Measurements from ENCODE around the gene FARP1. TPM values are rescaled to one million over a fixed set of nuclear protein-coding genes. Genes with fewer than 3 reads are reported as not detected.

The FARP1 gene
- total and polyA plus RNA-seq, 10 of the 15 experiments (the other 5 are each of a cell fraction or from before 2014, with no cell fraction given): 0.17 to 6.9 (median 0.68) TPM

- Histone ChIP-seq H3K79me2 (ENCODE audit: control insufficient read depth, insufficient read depth, low read length) (no peaks in the 10 kb centered on the region), H3K4me1 (ENCODE audit: control insufficient read depth, insufficient read depth, low read length) (no peaks in the 10 kb centered on the region), H3K9me3 (replicated peaks; ENCODE audit: control insufficient read depth, insufficient read depth, low read length) (no peaks in the 10 kb centered on the region), H3K27me3 (replicated peaks in 1 of 2; ENCODE audit: control insufficient read depth in 2 of 2, insufficient read depth in 2 of 2, low read length in 1 of 2) (no peaks in the 10 kb centered on the region), H4K20me1 (ENCODE audit: control insufficient read depth, insufficient read depth) (no peaks in the 10 kb centered on the region), H2AFZ (ENCODE audit: control insufficient read depth, low read depth, low read length) (no peak overlapping the region), H3K4me2 (ENCODE audit: control insufficient read depth, insufficient read depth) (no peak overlapping the region), H3K4me3 (no peak overlapping the region), H3K36me3 (ENCODE audit: control insufficient read depth in 2 of 2, insufficient read depth in 2 of 2, low read length in 1 of 2) (no peaks in the 10 kb centered on the region), H3K9ac (ENCODE audit: control insufficient read depth, insufficient read depth, low read length) (no peak overlapping the region), H3K27ac (ENCODE audit: control insufficient read depth, insufficient read depth) (no peak overlapping the region)
- POLR2A ChIA-PET: no interaction called here
- CTCF ChIA-PET: no interaction called here
- intact Hi-C loops (cut with micrococcal nuclease; ENCODE audit: unreplicated experiment) (no loop called here), in situ Hi-C loops (cut with MboI) (no loop called here)
- no TSS peak for BruUV-seq (replicated peaks)
- TF ChIP-seq MTA2 (IDR thresholded peaks at IDR 0.05; ENCODE audit: low read depth) (no peak), STAT3 (IDR thresholded peaks at IDR 0.05; ENCODE audit: low read depth, low read length) (no peak), POLR2AphosphoS5 (IDR thresholded peaks at IDR 0.05; ENCODE audit: low read length) (no peak)
- 11% methylated on average over 4 of the region's 4 CpGs for WGBS (ENCODE audit: insufficient coverage, insufficient replicate concordance, low lambda C conversion rate, missing lambda C conversion rate)
- RAD21 ChIA-PET (ENCODE audit: unreplicated experiment): no interaction called here
- no peak for FAIRE-seq
- SMC1A ChIA-PET (ENCODE audit: uncharacterized antibody, unreplicated experiment): interaction anchor here (1.1 kb wide), 1 partner anchor 28 kb away, joined by 4 read pairs; no protein-coding TSS in a partner anchor
- no peak for DNase-seq (ENCODE audit: low read depth, low spot score)
- no peak for ATAC-seq
Observed at GRCh38 chr13:98305670-98306069, 162.8 kb downstream of the FARP1 start.

GRCh38 chr13:98307463-98308085 lies 164.7 kb downstream of the FARP1 start:
- 75% methylated on average over 14 of the region's 16 CpGs for WGBS (ENCODE audit: insufficient coverage, insufficient replicate concordance, low lambda C conversion rate, missing lambda C conversion rate)
- CTCF ChIA-PET: no interaction called here
- SMC1A ChIA-PET (ENCODE audit: uncharacterized antibody, unreplicated experiment): no interaction called here
- no peak for DNase-seq (ENCODE audit: low read depth, low spot score)
- intact Hi-C loops (cut with micrococcal nuclease; ENCODE audit: unreplicated experiment): no loop called here
- Histone ChIP-seq H2AFZ (ENCODE audit: control insufficient read depth, low read depth, low read length) (no peak overlapping the region), H3K27ac (ENCODE audit: control insufficient read depth, insufficient read depth) (no peak overlapping the region), H3K4me1 (ENCODE audit: control insufficient read depth, insufficient read depth, low read length) (no peaks in the 10 kb centered on the region), H3K36me3 (ENCODE audit: control insufficient read depth in 2 of 2, insufficient read depth in 2 of 2, low read length in 1 of 2) (no peaks in the 10 kb centered on the region), H3K4me2 (ENCODE audit: control insufficient read depth, insufficient read depth) (no peak overlapping the region), H3K27me3 (replicated peaks in 1 of 2; ENCODE audit: control insufficient read depth in 2 of 2, insufficient read depth in 2 of 2, low read length in 1 of 2) (no peaks in the 10 kb centered on the region), H3K9me3 (replicated peaks; ENCODE audit: control insufficient read depth, insufficient read depth, low read length) (no peaks in the 10 kb centered on the region), H4K20me1 (ENCODE audit: control insufficient read depth, insufficient read depth) (no peaks in the 10 kb centered on the region), H3K9ac (ENCODE audit: control insufficient read depth, insufficient read depth, low read length) (no peak overlapping the region), H3K4me3 (no peak overlapping the region), H3K79me2 (ENCODE audit: control insufficient read depth, insufficient read depth, low read length) (no peaks in the 10 kb centered on the region)
- BruUV-seq (replicated peaks): no TSS peak
- RAD21 ChIA-PET (ENCODE audit: unreplicated experiment): no interaction called here
- no peak for ATAC-seq
- POLR2A ChIA-PET: no interaction called here
- in situ Hi-C loops (cut with MboI): no loop called here
- FAIRE-seq: no peak
- no peak for TF ChIP-seq SREBF2 (IDR thresholded peaks at IDR 0.05; ENCODE audit: low read length)
- no peak for TF ChIP-seq ZNF217 (IDR thresholded peaks at IDR 0.05)
- TF ChIP-seq SREBF1 (IDR thresholded peaks at IDR 0.05; ENCODE audit: low read length): no peak
- TF ChIP-seq, protein P1, sequence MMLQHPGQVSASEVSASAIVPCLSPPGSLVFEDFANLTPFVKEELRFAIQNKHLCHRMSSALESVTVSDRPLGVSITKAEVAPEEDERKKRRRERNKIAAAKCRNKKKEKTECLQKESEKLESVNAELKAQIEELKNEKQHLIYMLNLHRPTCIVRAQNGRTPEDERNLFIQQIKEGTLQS (IDR thresholded peaks at IDR 0.05; ENCODE audit: borderline replicate concordance, extremely low read depth, low read depth, low read length): no peak
- TF ChIP-seq STAT3 (IDR thresholded peaks at IDR 0.05; ENCODE audit: low read depth, low read length): no peak
- no peak for TF ChIP-seq NFYA (IDR thresholded peaks at IDR 0.05; ENCODE audit: borderline replicate concordance, low read depth, low read length)
- TF ChIP-seq USF1 (IDR thresholded peaks at IDR 0.05; ENCODE audit: borderline replicate concordance, extremely low read length, insufficient read depth, low read depth, low read length): no peak
- TF ChIP-seq MAX (IDR thresholded peaks at IDR 0.05; ENCODE audit: low read depth, low read length): no peak
- no peak for TF ChIP-seq GATAD2B (conservative IDR thresholded peaks at IDR 0.05; ENCODE audit: low read depth)
- TF ChIP-seq JUND (IDR thresholded peaks at IDR 0.05; ENCODE audit: low read depth, low read length): no peak
- TF ChIP-seq BACH1 (IDR thresholded peaks at IDR 0.05; ENCODE audit: borderline replicate concordance): no peak
- TF ChIP-seq KAT2A (conservative IDR thresholded peaks at IDR 0.05; ENCODE audit: control insufficient read depth, low read depth, low read length): no peak
